ENCODE results near the gene CBARP. TPM values are rescaled to one million over a fixed set of nuclear protein-coding genes. Genes with fewer than 3 reads are reported as not detected.

CBARP gene
- total RNA-seq, 1 experiment from 2014 or later = 28.4 TPM

DNA sequence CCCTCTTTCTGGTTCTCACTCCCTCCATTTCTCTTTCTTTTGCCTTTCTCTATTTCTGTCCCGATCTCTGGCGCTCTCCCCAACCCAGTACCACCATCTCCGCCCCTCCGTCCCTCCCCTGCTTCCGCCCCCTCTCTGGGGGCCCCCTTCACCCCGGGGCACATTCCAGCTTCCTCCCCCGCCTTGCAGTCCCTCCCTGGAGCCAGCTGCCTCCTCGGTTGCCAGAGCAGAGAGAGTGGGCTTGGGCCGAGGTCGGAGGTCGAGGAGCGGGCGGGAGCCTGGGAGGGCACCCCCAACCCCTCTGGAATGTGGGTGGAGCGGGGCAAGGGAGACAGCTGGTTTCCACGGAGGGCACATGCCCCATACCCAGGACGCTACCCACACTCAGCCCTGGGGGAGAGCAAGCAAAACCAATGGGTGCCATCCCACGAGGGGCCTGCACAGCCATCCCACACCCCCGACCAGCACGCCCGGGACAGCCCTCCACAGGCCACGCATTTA lies 24.9 kb upstream of the CBARP start:
- no peak overlapping the region for H2BK15ac ChIP-seq (ENCODE audit: low read depth, low read length)
- H2AK5ac ChIP-seq (ENCODE audit: insufficient read length, low read length) = no peak overlapping the region
- no peaks in the 10 kb centered on the region for H4K20me1 ChIP-seq (ENCODE audit: control insufficient read depth, insufficient read depth, insufficient read length)
- no peak overlapping the region for H3K9ac ChIP-seq (ENCODE audit: extremely low read depth, insufficient read length, low read length)
- TF ChIP-seq, protein P1, sequence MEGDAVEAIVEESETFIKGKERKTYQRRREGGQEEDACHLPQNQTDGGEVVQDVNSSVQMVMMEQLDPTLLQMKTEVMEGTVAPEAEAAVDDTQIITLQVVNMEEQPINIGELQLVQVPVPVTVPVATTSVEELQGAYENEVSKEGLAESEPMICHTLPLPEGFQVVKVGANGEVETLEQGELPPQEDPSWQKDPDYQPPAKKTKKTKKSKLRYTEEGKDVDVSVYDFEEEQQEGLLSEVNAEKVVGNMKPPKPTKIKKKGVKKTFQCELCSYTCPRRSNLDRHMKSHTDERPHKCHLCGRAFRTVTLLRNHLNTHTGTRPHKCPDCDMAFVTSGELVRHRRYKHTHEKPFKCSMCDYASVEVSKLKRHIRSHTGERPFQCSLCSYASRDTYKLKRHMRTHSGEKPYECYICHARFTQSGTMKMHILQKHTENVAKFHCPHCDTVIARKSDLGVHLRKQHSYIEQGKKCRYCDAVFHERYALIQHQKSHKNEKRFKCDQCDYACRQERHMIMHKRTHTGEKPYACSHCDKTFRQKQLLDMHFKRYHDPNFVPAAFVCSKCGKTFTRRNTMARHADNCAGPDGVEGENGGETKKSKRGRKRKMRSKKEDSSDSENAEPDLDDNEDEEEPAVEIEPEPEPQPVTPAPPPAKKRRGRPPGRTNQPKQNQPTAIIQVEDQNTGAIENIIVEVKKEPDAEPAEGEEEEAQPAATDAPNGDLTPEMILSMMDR (conservative IDR thresholded peaks at IDR 0.05) = no peak
- no peak overlapping the region for H3K23ac ChIP-seq (ENCODE audit: insufficient read length, low read depth, low read length)
- Mint-ChIP-seq H3K36me3 (ENCODE audit: insufficient read depth in 1 of 3, low read depth in 3 of 3) (peaks cover 3 to 26% (median 9%) of the 10 kb centered on the region in 3 experiments), H3K27me3 (ENCODE audit: low read depth) (peaks cover 7% of the 10 kb centered on the region), H3K9me3 (no peaks in the 10 kb centered on the region; a peak in 1 of 5 replicates), H3K27ac (peak overlapping the region in 2 of 3 experiments; percentile 74 to 75; a peak in 3 of 7 replicates), H3K4me1 (peaks cover 58 to 62% of the 10 kb centered on the region in 2 experiments), H3K4me3 (peak overlapping the region; percentile 49 to 69; a peak in 4 of 5 replicates)
- H3K14ac ChIP-seq (ENCODE audit: insufficient read depth, low read length) = no peak overlapping the region; the same call in 1 of the 2 replicates
- H3K79me1 ChIP-seq (ENCODE audit: insufficient read depth, low read depth, low read length, poor library complexity, severe bottlenecking) = no peaks in the 10 kb centered on the region
- H3K4ac ChIP-seq (ENCODE audit: low read depth, low read length) = no peak overlapping the region
- no peak overlapping the region for H3K27ac ChIP-seq (ENCODE audit: insufficient read length, low read depth, low read length)
- no peak overlapping the region for H2BK20ac ChIP-seq (ENCODE audit: low read depth, low read length, poor library complexity, severe bottlenecking)
- H2AFZ ChIP-seq (ENCODE audit: low read length) = no peak overlapping the region
- no peak overlapping the region for H4K91ac ChIP-seq (ENCODE audit: insufficient read length, low read depth, low read length)
- peak overlapping the region; percentile 84 for H3K4me2 ChIP-seq (ENCODE audit: insufficient read depth, insufficient read length, low read length)
- no peak overlapping the region for H2BK12ac ChIP-seq (ENCODE audit: insufficient read length, low read depth, low read length)
- H4K5ac ChIP-seq (ENCODE audit: insufficient read length, low read depth, low read length) = no peak overlapping the region
- no peak for DNase-seq
- no peak overlapping the region for H3T11ph ChIP-seq (ENCODE audit: low read length)
- H4K8ac ChIP-seq (replicated peaks; ENCODE audit: insufficient read length, low read depth, low read length) = no peak overlapping the region
- H3K9me3 ChIP-seq (ENCODE audit: control insufficient read depth, low read depth, low read length) = no peaks in the 10 kb centered on the region
- H3K23me2 ChIP-seq (ENCODE audit: insufficient read length, low read depth, low read length, poor library complexity, severe bottlenecking) = peaks cover 27% of the 10 kb centered on the region
- H3K18ac ChIP-seq (ENCODE audit: insufficient read length, low read depth, low read length) = no peak overlapping the region
- H3K79me2 ChIP-seq (ENCODE audit: insufficient read depth, low read length) = no peaks in the 10 kb centered on the region
- no peak overlapping the region for H2BK120ac ChIP-seq (ENCODE audit: low read depth, low read length, poor library complexity, severe bottlenecking)
- no peaks in the 10 kb centered on the region for H3K27me3 ChIP-seq (ENCODE audit: insufficient read depth, low read length)
- peaks cover 4% of the 10 kb centered on the region; the same call in 1 of the 2 replicates for H3K4me1 ChIP-seq (ENCODE audit: insufficient read depth, low read length)
- no peak overlapping the region for H2BK5ac ChIP-seq (ENCODE audit: insufficient read length, low read length)
- WGBS (ENCODE audit: extremely low coverage, insufficient read length, low lambda C conversion rate) = no CpG with 5 or more reads among the region's 21 CpGs
- no peak overlapping the region for H3K56ac ChIP-seq (ENCODE audit: insufficient read length, low read depth, low read length)

Measured in H9 (cell line).